Muscle layer of colon (tissue), 2 donors: Measurements from ENCODE around the gene TNFRSF13B.

Experiments used
- H3K27ac ChIP-seq: one replicate; pipeline ENCODE4 v1.7.0; 2013; ENCODE audit warnings: low read depth, mild to moderate bottlenecking, low read length, moderate library complexity
- H3K27me3 ChIP-seq, 2 donors: one replicate each; pipeline ENCODE4 v1.7.0; 2013; ENCODE audit warnings: low read length in 2 of 2, mild to moderate bottlenecking in 2 of 2; ENCODE audit not compliant: insufficient read depth in 2 of 2, control insufficient read depth in 1 of 2
- H3K36me3 ChIP-seq: one replicate; pipeline ENCODE4 v1.7.0; 2013; ENCODE audit warnings: mild to moderate bottlenecking, low read length; ENCODE audit not compliant: insufficient read depth
- H3K4me1 ChIP-seq: one replicate; pipeline ENCODE4 v1.7.0; 2013; ENCODE audit warnings: mild to moderate bottlenecking, low read length; ENCODE audit not compliant: insufficient read depth
- H3K4me3 ChIP-seq, 2 donors: one replicate each; pipeline ENCODE4 v1.7.0; 2013; ENCODE audit warnings: low read length in 2 of 2, low read depth in 1 of 2, mild to moderate bottlenecking in 1 of 2, moderate library complexity in 1 of 2
- H3K9ac ChIP-seq: one replicate; pipeline ENCODE4 v1.7.0; 2013; ENCODE audit warnings: low read length
- H3K9me3 ChIP-seq: one replicate; pipeline ENCODE4 v1.7.0; 2013; ENCODE audit warnings: mild to moderate bottlenecking, low read length
- donor health status: abdominal sarcoma.
- donor health status: Adenocarcinoma of cecum.

TNFRSF13B gene

GRCh38 chr17:16930571-16931317 lies 41.2 kb downstream of the TNFRSF13B start:
- no peaks in the 10 kb centered on the region for H3K36me3 ChIP-seq
- no peak overlapping the region for H3K9ac ChIP-seq
- no peaks in the 10 kb centered on the region for H3K4me1 ChIP-seq
- H3K4me3 ChIP-seq, result no peak overlapping the region
- no peaks in the 10 kb centered on the region for H3K9me3 ChIP-seq
- H3K27ac ChIP-seq, result no peak overlapping the region
- H3K27me3 ChIP-seq, result no peaks in the 10 kb centered on the region

DNA sequence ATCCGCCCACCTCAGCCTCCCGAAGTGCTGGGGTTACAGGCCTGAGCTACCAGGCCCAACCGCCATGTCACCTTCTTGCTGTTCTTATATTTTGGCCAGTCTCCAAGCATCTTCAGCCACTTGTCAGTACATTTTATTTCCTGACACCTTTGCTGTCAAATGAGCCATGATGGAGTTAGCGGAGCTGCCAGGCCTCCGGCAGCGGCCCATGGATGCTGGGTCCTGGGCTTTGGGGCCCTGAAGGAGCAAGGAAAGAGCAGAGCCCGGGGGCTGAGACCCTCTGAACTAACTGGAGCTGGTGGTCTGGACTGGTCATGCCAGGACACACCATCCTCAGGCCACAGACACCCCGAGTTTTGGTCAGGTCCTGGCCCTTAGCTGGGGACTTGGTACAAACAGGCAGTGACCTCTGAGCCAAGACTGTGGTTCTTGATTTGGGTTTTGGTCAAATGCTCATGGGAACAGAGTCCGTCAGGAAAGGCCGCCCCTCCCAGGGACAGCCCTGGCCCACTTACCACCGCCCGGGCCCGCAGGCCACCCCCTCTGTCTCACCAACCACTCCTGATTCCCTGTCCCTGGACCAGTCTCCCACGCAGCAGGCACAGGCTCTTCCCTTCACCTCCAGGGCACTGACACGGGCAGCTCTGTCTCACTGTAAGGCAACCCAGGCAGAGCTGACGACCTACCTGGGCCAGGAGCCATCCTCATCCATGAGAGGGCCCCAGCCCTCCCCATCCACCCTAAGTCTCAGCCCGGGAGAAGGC lies 42.0 kb downstream of the TNFRSF13B start:
- no peak overlapping the region for H3K27ac ChIP-seq
- no peaks in the 10 kb centered on the region for H3K9me3 ChIP-seq
- no peak overlapping the region for H3K4me3 ChIP-seq
- H3K9ac ChIP-seq, result no peak overlapping the region
- H3K27me3 ChIP-seq, result no peaks in the 10 kb centered on the region
- no peaks in the 10 kb centered on the region for H3K4me1 ChIP-seq
- H3K36me3 ChIP-seq, result no peaks in the 10 kb centered on the region

DNA sequence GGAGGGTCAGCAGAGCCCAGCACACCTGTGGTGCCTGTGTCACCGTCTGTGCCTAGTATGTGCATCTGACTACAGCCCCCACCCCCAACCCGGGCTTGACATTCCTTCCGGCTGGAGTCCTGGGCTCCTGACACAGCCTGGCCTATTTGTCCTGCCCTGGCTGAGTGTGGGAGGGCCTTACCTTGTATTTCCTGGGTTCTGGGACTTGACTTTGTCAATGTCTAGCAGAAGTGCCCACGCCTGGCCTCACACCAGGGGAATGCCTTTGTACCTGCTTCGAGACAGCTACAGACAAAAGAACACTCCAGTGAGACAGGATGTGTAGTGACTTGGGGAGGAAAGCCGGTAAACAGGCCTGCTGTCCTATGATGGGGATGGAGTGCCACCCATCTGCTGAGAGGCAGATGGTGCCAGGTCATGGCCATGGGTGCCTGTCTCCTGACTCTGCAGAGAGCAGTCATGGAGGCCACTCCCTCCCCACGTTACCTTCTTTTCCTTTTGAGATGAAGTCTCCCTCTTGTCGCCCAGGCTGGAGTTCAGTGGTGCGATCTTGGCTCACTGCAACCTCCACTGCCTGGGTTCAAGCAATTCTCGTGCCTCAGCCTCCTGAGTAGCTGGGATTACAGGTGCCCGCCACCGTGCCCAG lies 42.8 kb downstream of the TNFRSF13B start:
- no peaks in the 10 kb centered on the region for H3K9me3 ChIP-seq
- H3K27ac ChIP-seq, result no peak overlapping the region
- no peaks in the 10 kb centered on the region for H3K36me3 ChIP-seq
- no peak overlapping the region for H3K4me3 ChIP-seq
- H3K4me1 ChIP-seq, result no peaks in the 10 kb centered on the region
- no peak overlapping the region for H3K9ac ChIP-seq
- H3K27me3 ChIP-seq, result no peaks in the 10 kb centered on the region

- no peak overlapping the region for H3K27ac ChIP-seq
- H3K4me1 ChIP-seq, result no peaks in the 10 kb centered on the region
Observed at GRCh38 chr17:16928406-16929034, 43.4 kb downstream of the TNFRSF13B start.

GRCh38 chr17:16927641-16928321 lies 44.1 kb downstream of the TNFRSF13B start:
- Histone ChIP-seq H3K27me3 (no peaks in the 10 kb centered on the region), H3K9ac (no peak overlapping the region), H3K36me3 (no peaks in the 10 kb centered on the region), H3K4me1 (no peaks in the 10 kb centered on the region), H3K9me3 (no peaks in the 10 kb centered on the region), H3K27ac (no peak overlapping the region), H3K4me3 (no peak overlapping the region)

More at GRCh38 chr17:16928406-16929034, 43.4 kb downstream of the TNFRSF13B start:
- H3K9me3 ChIP-seq, result no peaks in the 10 kb centered on the region
- no peak overlapping the region for H3K4me3 ChIP-seq
- no peaks in the 10 kb centered on the region for H3K36me3 ChIP-seq
- H3K9ac ChIP-seq, result no peak overlapping the region
- H3K27me3 ChIP-seq, result no peaks in the 10 kb centered on the region

DNA sequence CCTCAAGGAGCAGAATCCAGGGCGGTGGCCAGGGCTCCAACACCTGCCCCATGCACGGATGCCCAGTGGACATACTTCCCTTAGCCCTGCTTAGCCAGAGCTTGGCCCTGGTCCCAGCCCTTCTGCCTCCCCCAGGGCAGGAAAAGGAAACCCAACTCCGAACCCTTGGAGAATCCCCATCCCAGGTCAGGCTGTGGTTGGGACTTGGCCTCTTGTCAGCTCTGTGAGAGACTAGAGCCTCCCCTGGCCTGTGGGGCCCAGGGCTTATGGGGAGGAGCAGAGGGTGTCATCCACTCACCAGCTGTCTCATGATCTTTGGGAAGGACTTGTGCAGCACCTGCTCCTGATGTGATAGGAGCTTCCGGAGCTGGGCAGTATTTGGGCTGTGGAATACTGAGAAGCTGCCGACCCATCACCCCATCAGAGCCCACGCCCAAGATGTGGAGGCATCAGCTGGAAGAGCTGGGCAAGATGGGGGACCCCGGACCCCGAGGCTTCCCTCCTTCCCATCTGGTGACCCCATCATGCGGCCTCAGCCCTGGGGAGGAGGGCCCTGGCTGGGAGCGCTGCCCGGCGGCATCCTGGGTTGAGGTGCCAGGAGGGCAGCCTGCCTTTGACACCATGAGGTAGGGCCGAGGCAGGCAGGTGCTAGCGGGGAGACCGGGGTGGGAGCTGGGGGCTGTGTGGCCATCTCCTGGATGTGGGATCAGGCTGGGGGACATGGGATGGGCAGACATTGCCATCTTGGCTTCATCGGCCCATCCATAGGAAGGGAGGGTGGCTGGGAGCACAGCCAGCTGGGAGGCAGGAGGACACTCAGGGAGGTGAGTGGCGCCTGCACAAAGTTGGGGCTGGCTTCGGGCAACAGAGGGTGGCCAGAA lies 45.1 kb downstream of the TNFRSF13B start:
- Histone ChIP-seq H3K27ac (no peak overlapping the region), H3K4me1 (no peaks in the 10 kb centered on the region), H3K9ac (no peak overlapping the region), H3K36me3 (no peaks in the 10 kb centered on the region), H3K27me3 (no peaks in the 10 kb centered on the region), H3K4me3 (no peak overlapping the region), H3K9me3 (no peaks in the 10 kb centered on the region)

GRCh38 chr17:16926061-16926511 lies 45.8 kb downstream of the TNFRSF13B start:
- Histone ChIP-seq H3K4me1 (no peaks in the 10 kb centered on the region), H3K9ac (no peak overlapping the region), H3K4me3 (no peak overlapping the region), H3K9me3 (no peaks in the 10 kb centered on the region), H3K36me3 (no peaks in the 10 kb centered on the region), H3K27ac (no peak overlapping the region), H3K27me3 (no peaks in the 10 kb centered on the region)

GRCh38 chr17:16925461-16926060 lies 46.4 kb downstream of the TNFRSF13B start:
- Histone ChIP-seq H3K36me3 (no peaks in the 10 kb centered on the region), H3K4me3 (no peak overlapping the region), H3K27ac (no peak overlapping the region), H3K9ac (no peak overlapping the region), H3K4me1 (no peaks in the 10 kb centered on the region), H3K9me3 (no peaks in the 10 kb centered on the region), H3K27me3 (no peaks in the 10 kb centered on the region)

GRCh38 chr17:16924696-16925440 lies 47.0 kb downstream of the TNFRSF13B start:
- Histone ChIP-seq H3K4me1 (no peaks in the 10 kb centered on the region), H3K9ac (no peak overlapping the region), H3K27ac (no peak overlapping the region), H3K27me3 (no peaks in the 10 kb centered on the region), H3K36me3 (no peaks in the 10 kb centered on the region), H3K9me3 (no peaks in the 10 kb centered on the region), H3K4me3 (no peak overlapping the region)
